Ishikawa (cell line): ENCODE results near the gene USE1.

ENCODE experiments used
- CEBPB ChIP-seq: IDR thresholded peaks from 2 replicates; pipeline ENCODE4 v1.6.1; 2012
- CREB1 ChIP-seq: IDR thresholded peaks from 2 replicates; pipeline ENCODE4 v1.6.1; 2012; ENCODE audit warnings: low read depth
- EGR1 ChIP-seq: IDR thresholded peaks from 2 replicates; pipeline ENCODE4 v1.6.1; 2012
- EP300 ChIP-seq: IDR thresholded peaks from 2 replicates; pipeline ENCODE4 v1.6.1; 2012; ENCODE audit warnings: borderline replicate concordance
- FOXM1 ChIP-seq: IDR thresholded peaks from 2 replicates; pipeline ENCODE4 v1.6.1; 2012; ENCODE audit warnings: low read depth, borderline replicate concordance
- MAX ChIP-seq: IDR thresholded peaks from 2 replicates; pipeline ENCODE4 v1.6.1; 2012
- NFIC ChIP-seq: IDR thresholded peaks from 2 replicates; pipeline ENCODE4 v1.6.1; 2012
- RAD21 ChIP-seq: IDR thresholded peaks from 2 replicates; pipeline ENCODE4 v1.6.1; 2012; ENCODE audit warnings: low read depth
- REST ChIP-seq: IDR thresholded peaks from 2 replicates; pipeline ENCODE4 v1.6.1; 2012; ENCODE audit warnings: low read depth, mild to moderate bottlenecking
- TAF1 ChIP-seq: IDR thresholded peaks from 2 replicates; pipeline ENCODE4 v1.6.1; 2012; ENCODE audit warnings: low read depth, mild to moderate bottlenecking
- TCF12 ChIP-seq: IDR thresholded peaks from 2 replicates; pipeline ENCODE4 v1.6.1; 2012; ENCODE audit warnings: low read depth
- TEAD4 ChIP-seq: IDR thresholded peaks from 2 replicates; pipeline ENCODE4 v1.6.1; 2012
- YY1 ChIP-seq: IDR thresholded peaks from 2 replicates; pipeline ENCODE4 v1.6.1; 2012; ENCODE audit warnings: low read depth
- ZBTB7A ChIP-seq: IDR thresholded peaks from 2 replicates; pipeline ENCODE4 v1.6.1; 2012; ENCODE audit warnings: low read depth

Gene USE1

GRCh38 chr19:17227798-17228367 lies 12.7 kb downstream of the USE1 start:
- TF ChIP-seq YY1 (no peak), ZBTB7A (no peak), REST (no peak), MAX (no peak), FOXM1 (no peak), EGR1 (no peak), TAF1 (no peak), CREB1 (no peak)

GRCh38 chr19:17229890-17230289 lies 14.7 kb downstream of the USE1 start:
- TF ChIP-seq NFIC (peak; percentile 24), REST (no peak)

- no peak for TF ChIP-seq YY1
- no peak for TF ChIP-seq FOXM1
- no peak for TF ChIP-seq EP300
- TF ChIP-seq CREB1: no peak
- no peak for TF ChIP-seq REST
- TF ChIP-seq MAX: no peak
- no peak for TF ChIP-seq ZBTB7A
- TF ChIP-seq TAF1: no peak
- no peak for TF ChIP-seq TCF12
- TF ChIP-seq TEAD4: no peak
- TF ChIP-seq RAD21: no peak
- TF ChIP-seq EGR1: no peak
Observed at GRCh38 chr19:17232258-17232657, 17.1 kb downstream of the USE1 start.

GRCh38 chr19:17234911-17235299 lies 19.7 kb downstream of the USE1 start:
- TF ChIP-seq ZBTB7A (peak; percentile 58; the same call in 1 of the 2 replicates), RAD21 (no peak), EGR1 (no peak)

- TF ChIP-seq ZBTB7A (0 out of 2 replicates have a peak, but pooled peaks have one; percentile 23), TEAD4 (no peak)
Observed at GRCh38 chr19:17235300-17235970, 20.3 kb downstream of the USE1 start.

GRCh38 chr19:17235971-17236777 lies 21.0 kb downstream of the USE1 start:
- TF ChIP-seq CREB1 (no peak), ZBTB7A (no peak), FOXM1 (no peak), CEBPB (no peak), YY1 (no peak), MAX (no peak)
